Neural progenitor cell (in vitro differentiated cells): ENCODE measurements around the gene GNG7.

Experiments used
- CTCF ChIP-seq: fragments of 200-600 bp; sonication (generic); IDR thresholded peaks from 2 replicates; pipeline ENCODE4 v1.5.1; 2017; ENCODE audit warnings: antibody characterized with exemption, mild to moderate bottlenecking
- EZH2 ChIP-seq: fragments of 200-600 bp; sonication (generic); IDR thresholded peaks from 2 replicates; pipeline ENCODE4 v1.6.1; 2017; ENCODE audit warnings: antibody characterized with exemption, mild to moderate bottlenecking, moderate library complexity
- EZH2phosphoT487 ChIP-seq: fragments of 200-600 bp; sonication (generic); IDR thresholded peaks from 2 replicates; pipeline ENCODE4 v1.6.1; 2017; ENCODE audit warnings: antibody characterized with exemption

GRCh38 chr19:2665103-2665502 lies 37.4 kb downstream of the GNG7 start:
- no peak for TF ChIP-seq CTCF
- no peak for TF ChIP-seq EZH2
- no peak for TF ChIP-seq EZH2phosphoT487
